Mammary epithelial cell (primary cell): ENCODE data around the gene AP3S2.

Experiments
- CTCF ChIP-seq, 2 donors: IDR thresholded peaks in 1 of 2; conservative IDR thresholded peaks in 1 of 2; 2 replicates each; pipeline ENCODE4 v1.5.1; 2011 to 2012; ENCODE audit warnings: inconsistent platforms in 2 of 2, low read length in 2 of 2, mild to moderate bottlenecking in 2 of 2, control low read depth in 1 of 2, low read depth in 1 of 2; ENCODE audit not compliant: insufficient read depth in 1 of 2; ENCODE audit errors: extremely low read depth in 1 of 2
- EZH2 ChIP-seq: IDR thresholded peaks from 2 replicates; pipeline ENCODE4 v1.6.1; 2012; ENCODE audit warnings: low read length, inconsistent platforms, borderline replicate concordance

GRCh38 chr15:89812011-89812846 lies 81.6 kb downstream of the AP3S2 start:
- TF ChIP-seq CTCF (conservative IDR thresholded peaks at IDR 0.05 in 1 of 2, IDR thresholded peaks at IDR 0.05 in 1 of 2; ENCODE audit: extremely low read depth in 1 of 2, insufficient read depth in 1 of 2, low read depth in 1 of 2, low read length in 2 of 2) (no peak), EZH2 (no peak)
